OCI-LY7 (cell line): ENCODE results near the gene KLHL25. TPM values are rescaled to one million over a fixed set of nuclear protein-coding genes. Genes with fewer than 3 reads are reported as not detected.

Experiments used
- BruUV-seq: library from RNA; stranded (reverse); fragments of 400-500 nt; replicated peaks from 2 replicates; lab custom pipeline; 2021; lab: Mats Ljungman, UMichigan
- CTCF ChIA-PET: fragments of 300-600 bp; sonication (Branson Sonifier 250); formaldehyde crosslinking; loops from one replicate; lab custom pipeline; 2022; ENCODE audit warnings: antibody characterized with exemption; ENCODE audit not compliant: unreplicated experiment; lab: Charles Lee
- POLR2A ChIA-PET: fragments of 300-600 bp; sonication (Branson Sonifier 250); formaldehyde crosslinking; loops from one replicate; lab custom pipeline; 2022; ENCODE audit warnings: antibody characterized with exemption; lab: Charles Lee
- DNase-seq: peaks from one replicate; pipeline ENCODE4 v3.0.0-alpha.2; 2015; ENCODE audit warnings: low spot score
- H2AFZ ChIP-seq: fragments of 200-600 bp; sonication (generic), shearing (Covaris generic); 2 replicates; pipeline ENCODE4 v1.6.1; 2014; ENCODE audit warnings: mild to moderate bottlenecking, antibody characterized with exemption, low read length, moderate library complexity
- H3K27ac ChIP-seq: fragments of 200-600 bp; sonication (generic); 2 replicates; pipeline ENCODE4 v1.5.1; 2014; ENCODE audit warnings: mixed run types, low read depth, mild to moderate bottlenecking, moderate library complexity, low read length, inconsistent platforms; ENCODE audit not compliant: poor library complexity, severe bottlenecking
- H3K36me3 ChIP-seq: fragments of 200-600 bp; sonication (generic); 2 replicates; pipeline ENCODE4 v1.6.1; 2014; ENCODE audit warnings: mild to moderate bottlenecking, antibody characterized with exemption, low read length, moderate library complexity, mixed read lengths; ENCODE audit not compliant: insufficient read depth
- H3K4me1 ChIP-seq: fragments of 200-600 bp; sonication (generic); 2 replicates; pipeline ENCODE4 v1.5.1; 2014; ENCODE audit warnings: mild to moderate bottlenecking, low read length; ENCODE audit not compliant: insufficient read depth, poor library complexity, severe bottlenecking
- H3K4me2 ChIP-seq: fragments of 200-600 bp; sonication (generic); 2 replicates; pipeline ENCODE4 v1.6.1; 2014; ENCODE audit warnings: mild to moderate bottlenecking, low read length
- H3K4me3 ChIP-seq: fragments of 200-600 bp; sonication (generic); 2 replicates; pipeline ENCODE4 v1.5.1; 2014; ENCODE audit warnings: mild to moderate bottlenecking, low read depth, low read length; ENCODE audit not compliant: poor library complexity, severe bottlenecking
- H3K79me2 ChIP-seq: fragments of 200-600 bp; sonication (generic); 2 replicates; pipeline ENCODE4 v1.6.1; 2016; ENCODE audit warnings: low read depth, mild to moderate bottlenecking, low read length, moderate library complexity, mixed read lengths; ENCODE audit not compliant: insufficient read depth
- H3K9me2 ChIP-seq: fragments of 200-600 bp; sonication (generic); 2 replicates; pipeline ENCODE4 v1.6.1; 2016; ENCODE audit warnings: mild to moderate bottlenecking, low read length, mixed read lengths; ENCODE audit not compliant: insufficient read depth
- H3K9me3 ChIP-seq: fragments of 200-600 bp; sonication (generic); 2 replicates; pipeline ENCODE4 v1.6.1; 2014; ENCODE audit warnings: mild to moderate bottlenecking, mixed run types, low read length, mixed read lengths
- H4K20me1 ChIP-seq: fragments of 200-600 bp; sonication (generic); 2 replicates; pipeline ENCODE4 v1.6.1; 2014; ENCODE audit warnings: mild to moderate bottlenecking, antibody characterized with exemption, low read length, moderate library complexity, mixed read lengths; ENCODE audit not compliant: insufficient read depth
- CTCF ChIP-seq: fragments of 200-600 bp; sonication (generic); conservative IDR thresholded peaks from 2 replicates; pipeline ENCODE4 v1.5.1; 2014; ENCODE audit warnings: mild to moderate bottlenecking, antibody characterized with exemption, low read length, moderate library complexity, mixed read lengths
- EZH2phosphoT487 ChIP-seq: fragments of 200-600 bp; sonication (generic); IDR thresholded peaks from 2 replicates; pipeline ENCODE4 v1.6.1; 2018; ENCODE audit warnings: low read depth, borderline replicate concordance, mild to moderate bottlenecking, mixed run types, antibody characterized with exemption, low read length, moderate library complexity, mixed read lengths
- intact Hi-C: fragments of 100-400 bp; cut with micrococcal nuclease; formaldehyde crosslinking; loops from one replicate; pipeline ENCODE4 v1.10.0; 2022; ENCODE audit not compliant: unreplicated experiment
- total RNA-seq, 2 experiments: library from RNA; depleted of rRNA in 1 of 2; stranded (reverse); fragments of >200 nt in 1 of 2; shearing (Covaris generic) in 1 of 2; gene quantifications; 2 replicates each; pipeline ENCODE4 v1.2.3, GENCODE V29; 2014 to 2022

KLHL25 gene
- total RNA-seq, 2 experiments from 2014 or later = 5.1 to 7.7 TPM

GRCh38 chr15:85768595-85769168 is 26.0 kb downstream of the KLHL25 start:
- Histone ChIP-seq H3K9me3 (no peaks in the 10 kb centered on the region), H3K4me3 (no peak overlapping the region), H3K4me2 (no peak overlapping the region), H3K27ac (no peak overlapping the region), H4K20me1 (no peaks in the 10 kb centered on the region), H3K9me2 (no peaks in the 10 kb centered on the region), H3K36me3 (no peaks in the 10 kb centered on the region), H2AFZ (no peak overlapping the region), H3K79me2 (no peaks in the 10 kb centered on the region), H3K4me1 (no peaks in the 10 kb centered on the region)
- intact Hi-C loops = no loop called here
- DNase-seq = no peak
- ChIA-PET POLR2A (interaction anchor here (0.6 kb wide), 1 partner anchor 391 kb away, joined by 4 read pairs; no protein-coding TSS in a partner anchor), CTCF (no interaction called here)
- no TSS peak for BruUV-seq
- TF ChIP-seq EZH2phosphoT487 = no peak
- no peak for TF ChIP-seq CTCF

GRCh38 chr15:85767785-85768529 is 26.8 kb downstream of the KLHL25 start:
- H4K20me1 ChIP-seq = no peaks in the 10 kb centered on the region
- no peak overlapping the region for H3K4me3 ChIP-seq
- ChIA-PET POLR2A (interaction anchor here (0.6 kb wide), 1 partner anchor 390 kb away, joined by 4 read pairs; no protein-coding TSS in a partner anchor), CTCF (no interaction called here)
- H3K9me3 ChIP-seq = no peaks in the 10 kb centered on the region
- intact Hi-C loops = no loop called here
- H3K36me3 ChIP-seq = no peaks in the 10 kb centered on the region
- no peaks in the 10 kb centered on the region for H3K9me2 ChIP-seq
- TF ChIP-seq CTCF = no peak
- no peak for TF ChIP-seq EZH2phosphoT487
- no peaks in the 10 kb centered on the region for H3K79me2 ChIP-seq
- H3K4me1 ChIP-seq = no peaks in the 10 kb centered on the region
- no peak overlapping the region for H3K27ac ChIP-seq
- H2AFZ ChIP-seq = no peak overlapping the region
- BruUV-seq = no TSS peak
- DNase-seq = no peak
- no peak overlapping the region for H3K4me2 ChIP-seq
